ENCODE data around the gene MRPL32.

- TF ChIP-seq CTCF (conservative IDR thresholded peaks at IDR 0.05 in 1 of 2, IDR thresholded peaks at IDR 0.05 in 1 of 2; ENCODE audit: extremely low read depth in 1 of 2, insufficient read depth in 1 of 2, low read depth in 1 of 2, low read length in 2 of 2) (no peak), EZH2 (IDR thresholded peaks at IDR 0.05; ENCODE audit: borderline replicate concordance, low read length) (no peak)
Observed at GRCh38 chr7:42978496-42978895, 46.3 kb downstream of the MRPL32 start.

Measured in mammary epithelial cell (primary cell).